ENCODE data around the gene CHRNG.

The CHRNG gene

DNA sequence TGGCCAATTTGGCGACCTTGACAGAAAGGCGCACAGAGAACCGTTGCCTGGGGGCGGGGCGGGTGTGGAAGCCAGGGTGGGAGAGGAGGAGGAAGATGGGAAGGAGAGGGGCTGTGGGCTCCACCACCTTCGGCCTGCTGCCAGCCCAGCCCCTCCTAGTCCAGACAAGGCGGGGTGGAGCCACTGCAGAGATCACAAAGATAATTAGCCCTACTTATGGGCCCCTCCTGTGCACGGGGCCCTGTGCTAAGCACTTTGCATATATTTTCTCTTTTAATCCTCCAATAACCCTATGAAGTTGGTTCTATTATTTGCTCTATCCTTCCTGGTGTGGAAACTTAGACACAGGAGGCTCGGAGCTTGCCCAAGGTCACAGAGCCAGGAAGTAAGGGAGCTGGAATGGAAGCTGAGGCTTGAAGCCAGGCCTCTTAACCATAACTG is 38.1 kb upstream of the CHRNG start:
- H2AFZ ChIP-seq (ENCODE audit: low read length), result no peak overlapping the region

GRCh38 chr2:232501794-232502390 is 37.6 kb upstream of the CHRNG start:
- Histone ChIP-seq H4K20me1 (ENCODE audit: insufficient read depth, low read length, poor library complexity, severe bottlenecking) (no peaks in the 10 kb centered on the region), H3K36me3 (ENCODE audit: insufficient read depth, low read length) (no peaks in the 10 kb centered on the region), H3K4me3 (ENCODE audit: low read length, poor library complexity, severe bottlenecking) (no peak overlapping the region), H3K9me2 (replicated peaks; ENCODE audit: low read depth, low read length) (no peaks in the 10 kb centered on the region), H3K4me1 (ENCODE audit: insufficient read depth, low read length, poor library complexity, severe bottlenecking) (no peaks in the 10 kb centered on the region), H3K9ac (ENCODE audit: low read depth, low read length, poor library complexity, severe bottlenecking) (no peak overlapping the region), H3K4me2 (ENCODE audit: low read depth, low read length, poor library complexity, severe bottlenecking) (no peak overlapping the region), H3F3A (ENCODE audit: low read depth) (no peaks in the 10 kb centered on the region), H2AFZ (ENCODE audit: low read length) (no peak overlapping the region), H3K79me2 (ENCODE audit: insufficient read depth, low read length) (no peaks in the 10 kb centered on the region), H3K9me3 (ENCODE audit: insufficient read depth, low read depth, low read length) (no peaks in the 10 kb centered on the region), H3K27me3 (ENCODE audit: insufficient read depth, low read length, poor library complexity, severe bottlenecking) (no peaks in the 10 kb centered on the region)
- TF ChIP-seq CTCF (conservative IDR thresholded peaks at IDR 0.05; ENCODE audit: low read length) (no peak), EZH2phosphoT487 (IDR thresholded peaks at IDR 0.05; ENCODE audit: borderline replicate concordance) (no peak)

More for the DNA sequence above, 38.1 kb upstream of the CHRNG start:
- TF ChIP-seq EZH2phosphoT487 (IDR thresholded peaks at IDR 0.05; ENCODE audit: borderline replicate concordance) (no peak), CTCF (conservative IDR thresholded peaks at IDR 0.05; ENCODE audit: low read length) (no peak)
- Histone ChIP-seq H3K4me3 (ENCODE audit: low read length, poor library complexity, severe bottlenecking) (no peak overlapping the region), H4K20me1 (ENCODE audit: insufficient read depth, low read length, poor library complexity, severe bottlenecking) (no peaks in the 10 kb centered on the region), H3K9me3 (ENCODE audit: insufficient read depth, low read depth, low read length) (no peaks in the 10 kb centered on the region), H3K27me3 (ENCODE audit: insufficient read depth, low read length, poor library complexity, severe bottlenecking) (no peaks in the 10 kb centered on the region), H3K36me3 (ENCODE audit: insufficient read depth, low read length) (no peaks in the 10 kb centered on the region), H3K79me2 (ENCODE audit: insufficient read depth, low read length) (no peaks in the 10 kb centered on the region), H3K9ac (ENCODE audit: low read depth, low read length, poor library complexity, severe bottlenecking) (no peak overlapping the region), H3F3A (ENCODE audit: low read depth) (no peaks in the 10 kb centered on the region), H3K4me1 (ENCODE audit: insufficient read depth, low read length, poor library complexity, severe bottlenecking) (no peaks in the 10 kb centered on the region), H3K9me2 (replicated peaks; ENCODE audit: low read depth, low read length) (no peaks in the 10 kb centered on the region), H3K4me2 (ENCODE audit: low read depth, low read length, poor library complexity, severe bottlenecking) (no peak overlapping the region)

GRCh38 chr2:232502511-232502910 is 37.0 kb upstream of the CHRNG start:
- no peak overlapping the region for H3K4me2 ChIP-seq (ENCODE audit: low read depth, low read length, poor library complexity, severe bottlenecking)
- TF ChIP-seq EZH2phosphoT487 (IDR thresholded peaks at IDR 0.05; ENCODE audit: borderline replicate concordance), result no peak
- TF ChIP-seq CTCF (conservative IDR thresholded peaks at IDR 0.05; ENCODE audit: low read length), result no peak

More at GRCh38 chr2:232502511-232502910, 37.0 kb upstream of the CHRNG start:
- no peaks in the 10 kb centered on the region for H3K4me1 ChIP-seq (ENCODE audit: insufficient read depth, low read length, poor library complexity, severe bottlenecking)
- H3K9ac ChIP-seq (ENCODE audit: low read depth, low read length, poor library complexity, severe bottlenecking), result no peak overlapping the region
- H3K9me2 ChIP-seq (replicated peaks; ENCODE audit: low read depth, low read length), result no peaks in the 10 kb centered on the region
- no peaks in the 10 kb centered on the region for H3K9me3 ChIP-seq (ENCODE audit: insufficient read depth, low read depth, low read length)
- no peak overlapping the region for H3K4me3 ChIP-seq (ENCODE audit: low read length, poor library complexity, severe bottlenecking)
- no peaks in the 10 kb centered on the region for H3K36me3 ChIP-seq (ENCODE audit: insufficient read depth, low read length)
- H3F3A ChIP-seq (ENCODE audit: low read depth), result no peaks in the 10 kb centered on the region
- no peaks in the 10 kb centered on the region for H3K79me2 ChIP-seq (ENCODE audit: insufficient read depth, low read length)
- no peaks in the 10 kb centered on the region for H4K20me1 ChIP-seq (ENCODE audit: insufficient read depth, low read length, poor library complexity, severe bottlenecking)
- H3K27me3 ChIP-seq (ENCODE audit: insufficient read depth, low read length, poor library complexity, severe bottlenecking), result no peaks in the 10 kb centered on the region
- no peak overlapping the region for H2AFZ ChIP-seq (ENCODE audit: low read length)

Data from Loucy (cell line).